Fibroblast of skin of back (primary cell): Measurements from ENCODE around the gene ZAP70.
A peak's percentile ranks its signal among the peaks of the same experiment; 100 is the strongest.
"Not testable (repeated sequence)": the region's sequence is repeated elsewhere in the genome, so short reads cannot be mapped to it uniquely, and the experiment has no call there.

ENCODE experiments used
- DNase-seq: peaks from one replicate; pipeline ENCODE4 v3.0.0-alpha.2; 2013

Gene ZAP70

DNA sequence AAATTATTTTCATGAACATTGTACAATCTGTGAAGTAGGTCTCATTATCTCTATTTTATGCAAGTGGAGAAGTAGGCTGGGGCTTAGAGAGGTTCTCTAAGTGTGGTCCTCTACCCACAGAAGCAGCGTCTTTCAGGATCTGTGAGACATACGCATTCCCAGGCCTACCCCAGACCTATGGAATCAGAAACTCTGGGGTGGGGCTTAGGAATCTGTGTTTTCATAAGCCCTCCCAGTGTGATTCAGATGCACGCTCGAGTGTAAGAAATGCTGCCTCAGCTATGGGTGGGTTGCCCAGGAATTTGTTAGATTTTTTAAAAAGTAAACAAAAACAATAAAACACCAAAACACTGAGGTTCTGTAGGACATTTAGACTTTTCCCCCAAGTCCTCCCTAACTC, 14.8 kb upstream of the ZAP70 start:
- DNase-seq = peak; percentile 6

DNA sequence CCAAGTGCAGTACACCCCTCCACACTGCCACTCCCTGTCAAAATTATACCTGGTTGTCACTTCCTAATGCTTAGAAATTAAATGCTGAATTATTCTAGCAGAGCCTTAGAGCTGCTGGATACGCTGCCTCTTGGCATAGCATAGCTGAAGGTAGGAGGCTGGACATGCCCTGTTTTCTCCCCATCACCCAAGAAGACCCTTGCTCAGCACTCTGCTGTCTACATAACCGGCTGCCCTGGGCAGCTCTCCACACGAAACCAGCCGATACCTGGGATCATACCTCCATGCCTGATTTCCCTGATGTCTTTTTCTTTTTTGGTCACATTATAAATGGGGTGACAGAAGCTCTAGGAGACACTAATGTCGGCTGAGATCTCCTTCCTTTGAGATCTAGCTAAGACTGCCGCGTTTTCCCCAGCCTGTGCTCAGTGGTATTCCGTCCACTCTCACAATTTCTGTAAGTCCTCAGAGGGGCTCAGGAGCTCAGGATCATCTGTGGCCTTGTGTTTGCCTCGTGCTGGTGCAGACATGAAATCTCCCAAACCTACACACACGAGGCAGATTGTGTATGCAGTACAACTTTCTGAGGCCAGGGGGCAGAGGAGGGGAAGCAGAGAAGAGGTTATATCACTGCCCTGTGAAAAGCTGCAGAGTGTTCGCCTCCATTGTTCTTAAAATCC, 13.5 kb upstream of the ZAP70 start:
- peak; percentile 51 for DNase-seq

DNA sequence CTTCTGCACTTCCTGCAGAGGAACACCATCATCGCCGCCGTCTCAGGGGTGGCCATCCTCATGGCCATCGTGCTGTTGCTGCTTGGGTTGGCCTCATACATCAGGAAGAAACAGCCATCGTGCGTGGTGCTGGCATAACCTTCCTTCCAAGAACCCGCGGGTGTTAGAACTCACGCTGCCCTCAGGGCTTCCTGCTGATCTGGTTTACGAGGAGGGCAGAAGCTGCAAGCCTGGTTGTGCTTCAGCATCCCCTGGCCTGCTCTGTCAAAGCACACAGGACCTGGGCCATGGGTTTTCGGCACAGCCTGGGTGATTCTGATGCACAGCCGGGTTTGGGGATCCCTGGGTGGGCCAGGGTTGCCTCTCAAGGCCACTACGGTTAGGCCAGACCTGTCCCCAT, 12.2 kb upstream of the ZAP70 start:
- no peak for DNase-seq

DNA sequence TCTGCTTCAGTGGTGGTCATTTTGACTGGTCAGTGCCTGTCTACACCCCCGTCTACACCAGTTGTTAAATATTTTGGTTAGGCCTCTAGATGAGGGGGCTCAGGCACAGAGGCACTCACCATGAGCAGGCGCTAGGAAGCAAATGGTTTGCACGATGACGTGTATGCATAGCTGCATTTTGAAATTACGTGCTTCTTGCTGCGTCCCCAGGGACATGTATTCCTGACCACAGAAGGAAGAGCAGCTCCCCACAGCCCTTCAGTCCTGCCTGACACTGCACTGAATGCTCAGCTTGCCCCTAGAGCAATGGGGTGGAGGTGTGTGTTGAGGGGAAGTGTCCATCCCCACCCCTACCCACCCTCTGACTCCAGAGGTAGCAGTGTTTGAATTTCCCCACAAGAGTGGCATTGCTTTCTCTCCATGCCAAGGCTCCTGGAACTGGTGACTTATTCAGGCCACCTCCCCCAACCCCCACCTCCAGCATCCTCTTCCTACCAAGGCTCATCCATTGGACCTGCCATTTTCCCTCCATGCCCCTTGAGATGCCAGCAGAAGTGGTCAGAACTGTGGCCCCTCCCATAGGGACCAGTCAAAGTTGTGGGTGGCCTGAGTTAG, 11.4 kb upstream of the ZAP70 start:
- DNase-seq = peak; percentile 38

DNA sequence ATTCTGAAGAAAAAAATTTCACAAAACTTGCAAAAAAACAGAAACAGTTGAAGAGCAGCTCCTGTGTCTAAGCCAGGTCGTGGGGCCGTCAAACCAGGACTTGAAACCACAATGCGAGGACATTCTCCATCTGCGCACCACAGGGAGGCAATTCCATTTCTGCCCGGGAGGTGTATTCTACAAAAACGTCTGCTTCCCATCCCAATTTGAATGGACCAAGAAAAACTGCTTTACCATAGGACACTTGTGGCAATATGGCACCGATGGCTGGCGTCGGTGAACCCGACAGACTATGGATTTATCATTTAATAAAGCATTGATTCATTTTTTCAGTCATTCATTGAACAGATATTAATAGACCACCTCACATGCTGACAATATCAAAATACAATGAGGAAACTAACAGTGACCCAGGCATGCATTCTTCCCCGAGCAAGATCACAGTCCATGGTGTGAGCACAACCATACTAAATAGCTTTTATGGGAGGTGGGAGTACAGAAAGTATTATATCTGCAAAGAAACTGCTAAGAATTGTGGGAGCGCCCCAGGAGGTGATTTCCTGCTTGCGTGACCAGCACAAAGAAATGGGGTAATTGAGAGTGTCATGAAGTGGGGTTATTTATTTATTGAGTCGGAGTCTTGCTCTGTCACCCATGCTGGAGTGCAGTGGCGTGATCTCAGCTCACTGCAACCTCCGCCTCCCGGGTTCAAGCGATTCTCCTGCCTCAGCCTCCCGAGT, 10.5 kb upstream of the ZAP70 start:
- no peak for DNase-seq

DNA sequence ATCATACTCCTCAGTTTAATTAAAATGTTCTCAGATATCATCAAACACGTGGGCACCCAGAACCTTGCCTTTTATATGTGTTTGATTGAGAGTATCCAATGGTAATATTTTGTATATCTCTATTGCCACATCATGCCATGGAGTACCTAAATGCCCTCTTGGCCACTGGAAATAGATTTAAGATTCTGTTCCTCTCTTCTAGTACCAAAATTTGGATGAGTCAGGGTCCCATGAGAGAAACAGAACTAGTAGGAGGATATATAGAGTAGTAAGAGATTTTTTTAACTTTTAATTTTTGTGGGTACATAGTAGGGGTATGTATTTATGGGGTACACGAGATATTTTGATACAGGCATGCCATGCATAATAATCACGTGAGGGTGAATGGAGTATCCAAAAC, 9.6 kb upstream of the ZAP70 start:
- no peak for DNase-seq

DNA sequence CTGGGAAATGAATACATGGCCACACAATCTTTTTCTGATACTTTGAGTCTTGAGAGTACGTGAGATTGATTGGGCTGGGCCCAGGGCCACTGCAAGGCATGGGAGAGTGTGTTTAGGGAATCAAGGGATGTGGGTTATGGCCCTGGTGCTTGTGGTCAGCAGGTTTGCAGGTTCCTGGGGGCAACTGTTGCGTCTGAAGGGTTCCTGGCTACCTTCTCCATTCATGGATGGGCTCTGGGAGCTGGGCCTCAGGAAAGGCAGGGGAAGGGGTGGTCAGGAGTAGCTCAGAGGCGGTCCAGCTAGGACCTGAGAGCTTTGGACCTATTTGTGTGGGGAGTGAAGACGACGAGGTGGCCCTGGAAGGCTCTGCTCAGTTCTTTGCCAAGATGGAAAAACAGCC, 8.4 kb upstream of the ZAP70 start:
- no peak for DNase-seq

DNA sequence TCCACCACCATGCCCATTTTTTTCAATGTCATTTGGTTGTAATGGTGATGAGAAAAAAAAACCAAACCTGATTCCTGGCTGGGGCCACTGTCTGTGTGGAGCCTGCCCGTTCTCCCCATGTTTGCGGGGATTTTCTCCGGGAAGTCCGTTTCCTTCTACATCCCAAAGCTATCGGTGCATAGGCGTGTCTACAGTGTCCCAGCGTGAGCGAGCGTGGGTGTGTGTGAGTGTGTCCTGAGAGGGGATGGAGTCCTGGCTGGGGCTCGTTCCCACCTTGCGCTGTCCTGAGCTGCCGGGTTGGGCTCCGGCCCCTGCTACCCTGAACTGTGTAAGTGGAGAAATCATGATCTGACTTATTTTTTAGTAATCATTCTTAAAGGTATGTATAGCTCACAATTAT, 7.3 kb upstream of the ZAP70 start:
- DNase-seq = no peak

DNA sequence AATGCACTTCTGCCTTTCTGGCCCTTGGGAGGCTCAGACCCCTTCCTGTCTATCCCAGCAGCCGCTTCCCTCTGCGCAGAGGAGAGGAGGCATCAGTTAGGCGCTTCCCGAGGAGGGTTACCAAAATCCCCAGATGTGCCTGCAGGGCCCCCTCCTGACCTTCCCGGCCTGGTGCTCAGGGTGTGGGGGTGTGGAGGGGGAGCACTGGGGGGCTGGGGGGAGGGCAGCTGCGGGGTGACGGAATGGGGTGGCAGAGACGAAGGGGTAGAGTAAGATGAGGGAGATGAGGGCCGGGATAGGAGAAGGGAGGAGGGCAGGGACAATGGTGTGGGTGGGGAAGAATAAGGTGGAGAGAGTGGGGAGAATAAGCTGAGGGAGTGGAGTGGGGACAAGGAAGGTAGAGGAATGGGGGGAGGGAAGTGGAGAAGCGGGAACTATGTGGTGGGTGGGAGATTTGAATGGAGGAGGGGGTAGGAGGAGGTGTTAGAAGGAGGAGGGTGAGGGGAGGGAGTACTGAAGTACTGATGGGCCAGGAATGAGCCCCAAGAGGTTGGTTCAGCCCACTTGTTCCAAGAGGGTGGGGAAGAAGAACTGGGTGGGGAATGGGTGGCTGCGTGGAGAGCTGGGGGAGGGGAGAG, 6.5 kb upstream of the ZAP70 start:
- no peak for DNase-seq

DNA sequence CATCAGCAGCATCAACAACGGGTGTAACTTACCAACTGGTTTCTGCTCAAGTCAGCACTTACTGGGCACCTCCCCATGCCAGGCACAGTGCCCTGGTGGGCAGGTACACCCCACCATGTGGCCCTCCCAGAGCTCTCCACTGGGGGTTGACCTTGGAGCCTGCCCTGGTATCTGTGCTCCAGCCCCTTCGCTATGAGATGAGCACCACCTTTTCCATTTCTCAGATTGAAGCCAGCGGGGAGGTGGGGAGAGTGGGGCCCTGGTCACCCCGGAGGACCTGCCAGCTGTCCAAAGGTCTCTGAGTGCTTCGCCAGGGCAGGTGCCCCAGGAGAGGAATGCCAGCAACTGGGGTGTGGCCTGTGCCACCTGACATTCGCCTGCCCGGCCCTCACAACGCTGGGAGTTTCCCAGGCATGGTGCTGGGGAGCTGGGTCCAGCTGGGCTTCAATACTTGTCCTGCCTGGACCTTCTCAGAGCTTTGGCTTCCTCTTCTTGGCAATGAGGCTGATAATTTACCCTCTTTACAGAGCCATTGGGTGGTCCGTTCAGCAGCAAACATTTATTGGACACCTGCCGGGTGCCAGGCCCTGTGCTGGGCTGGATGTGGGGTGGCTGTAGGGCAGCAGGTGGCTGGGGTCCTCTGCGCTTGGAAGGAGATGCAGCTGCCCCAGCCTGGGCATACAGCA, 5.9 kb upstream of the ZAP70 start:
- no peak for DNase-seq

DNA sequence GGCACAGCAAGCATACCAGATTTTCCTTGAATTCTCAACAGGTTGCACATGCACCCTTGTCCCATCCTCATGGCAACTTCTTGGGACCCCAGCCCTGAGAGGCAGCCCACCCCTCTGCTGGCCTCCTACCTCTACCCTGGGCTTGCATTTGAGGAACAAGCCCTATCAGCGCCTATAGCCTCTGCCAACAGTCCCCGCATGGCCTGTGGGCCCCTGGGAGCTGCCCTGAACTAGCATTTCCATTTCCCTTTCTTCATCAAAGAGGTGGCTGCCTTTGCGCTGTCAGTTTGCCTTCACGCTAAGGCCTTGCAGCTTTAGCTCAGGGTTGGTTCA, 5.4 kb upstream of the ZAP70 start:
- no peak for DNase-seq

DNA sequence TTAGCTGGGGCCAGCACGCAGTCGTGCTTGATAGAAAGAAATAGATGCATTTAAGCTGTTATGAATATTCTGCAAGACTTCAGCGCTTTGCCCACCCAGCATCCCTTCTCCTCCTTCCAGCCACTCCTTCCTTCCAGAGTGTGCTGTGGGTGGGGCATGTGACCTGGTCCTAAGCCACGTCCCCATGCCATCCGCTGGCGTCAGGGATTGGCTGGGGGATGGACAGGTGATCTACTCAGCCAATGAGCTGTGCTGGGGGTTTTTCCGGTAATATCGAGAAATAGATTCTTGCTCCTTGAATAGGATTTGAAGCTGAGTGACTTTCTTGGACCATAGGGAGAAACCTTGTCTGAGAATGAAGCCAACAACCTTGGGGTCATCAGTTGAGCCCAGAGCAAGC, 4.8 kb upstream of the ZAP70 start:
- no peak for DNase-seq

DNA sequence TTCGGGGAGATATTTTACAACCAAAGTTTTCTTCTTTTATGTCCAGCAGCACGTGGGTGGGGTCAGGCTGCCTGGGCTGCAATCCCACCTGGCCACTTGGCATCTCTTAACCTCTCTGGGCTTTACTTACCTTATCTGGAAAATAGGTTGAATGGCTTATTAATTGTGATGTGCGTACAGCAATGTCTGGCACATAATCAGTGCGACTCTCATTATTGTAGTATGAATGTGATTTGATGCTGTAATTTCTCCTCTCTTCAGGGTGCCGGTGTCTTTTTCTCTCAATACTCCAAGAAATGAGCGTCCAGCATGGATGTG, 2.0 kb upstream of the ZAP70 start:
- DNase-seq = no peak

DNA sequence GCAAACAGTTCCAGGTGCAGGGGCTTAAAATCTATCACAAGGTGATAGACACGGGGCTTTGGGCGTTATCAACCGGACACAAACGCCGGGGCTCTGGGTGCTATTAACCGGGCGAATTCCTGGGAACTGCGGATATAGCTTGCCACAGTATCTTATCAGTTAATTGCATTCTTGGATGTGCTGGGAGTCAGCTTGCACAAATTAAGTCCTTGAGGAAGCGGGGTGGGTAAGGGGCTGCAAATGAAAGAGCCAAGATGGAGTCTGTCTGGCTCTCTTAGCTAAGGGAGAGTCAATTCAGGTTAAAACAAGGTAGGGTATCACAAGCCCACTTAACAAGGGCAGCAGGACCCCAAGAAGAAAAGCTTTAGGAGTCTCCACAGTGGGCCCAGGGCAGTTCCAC, 1.2 kb upstream of the ZAP70 start:
- DNase-seq = not testable (repeated sequence)

DNA sequence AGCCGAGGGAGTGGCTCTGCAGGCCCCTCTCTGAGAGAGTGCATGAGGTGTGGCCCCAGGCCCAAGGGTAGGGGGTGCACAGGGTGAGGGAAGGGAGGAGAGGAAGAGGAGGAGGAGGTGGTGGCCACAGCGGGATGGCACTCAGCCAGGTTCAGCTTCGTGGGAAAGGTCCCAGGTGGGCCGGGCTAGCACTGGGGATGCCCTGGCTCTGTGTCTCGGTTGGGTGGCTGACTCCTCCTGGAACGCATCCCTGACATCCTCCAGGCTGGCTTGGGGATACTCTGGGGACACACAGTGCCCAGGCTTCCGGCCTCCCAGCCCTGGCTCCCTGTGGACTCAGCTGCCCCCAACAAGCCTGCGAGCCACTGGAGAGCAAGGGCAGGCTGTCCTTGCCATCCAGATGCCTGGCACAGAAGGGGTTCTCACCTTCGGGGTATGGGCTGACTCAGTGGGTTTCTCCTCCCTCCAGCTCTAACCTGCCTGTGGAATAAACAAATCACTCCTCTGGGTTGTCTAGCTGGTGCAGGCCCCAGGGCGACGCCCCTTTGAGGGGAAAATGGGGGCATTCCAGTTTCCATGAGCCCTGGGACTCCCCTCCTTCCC, 582 bp upstream of the ZAP70 start:
- DNase-seq = no peak

DNA sequence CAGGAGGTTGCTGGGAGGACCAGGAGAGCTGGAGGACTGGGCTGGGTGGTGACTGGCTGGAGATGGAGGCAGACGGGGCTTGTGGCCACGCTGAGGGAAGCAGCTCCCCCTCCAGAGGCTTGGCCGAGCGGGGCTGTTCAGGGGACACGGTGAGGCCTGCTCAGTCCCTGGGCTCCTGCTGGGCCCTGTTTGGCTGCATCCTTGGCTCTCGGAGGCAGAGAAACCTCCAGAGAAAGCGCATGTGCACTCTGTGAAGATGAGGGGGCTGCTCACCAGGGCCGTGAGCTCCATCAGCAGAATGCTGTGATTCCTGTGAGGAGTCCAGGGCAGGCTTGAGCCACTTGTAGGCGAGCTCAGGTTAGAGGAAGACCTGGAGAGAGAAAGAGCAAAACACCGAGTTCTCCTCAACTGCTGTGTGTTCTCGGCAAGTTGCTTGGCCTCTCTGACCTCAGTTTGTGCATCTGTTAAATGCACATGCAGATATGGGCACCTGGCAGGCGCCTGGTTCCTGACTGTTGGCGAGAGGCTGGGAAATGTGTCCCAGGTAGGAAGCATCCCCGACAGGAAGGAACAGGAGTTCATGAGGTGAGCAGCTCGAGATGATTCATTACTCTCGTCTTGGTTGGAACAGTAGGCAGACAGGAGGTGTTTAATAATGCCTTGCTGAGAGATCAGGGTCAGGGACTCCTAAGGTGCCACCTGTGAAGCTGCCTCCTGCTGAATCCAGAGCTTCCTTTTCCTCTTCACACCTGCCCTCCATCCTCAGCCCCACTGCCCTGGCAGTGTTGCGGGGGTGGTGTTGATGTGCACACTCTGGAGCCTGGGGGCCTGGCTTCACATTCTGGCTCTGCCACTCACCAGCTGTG, 941 bp downstream of the ZAP70 start:
- no peak for DNase-seq

DNA sequence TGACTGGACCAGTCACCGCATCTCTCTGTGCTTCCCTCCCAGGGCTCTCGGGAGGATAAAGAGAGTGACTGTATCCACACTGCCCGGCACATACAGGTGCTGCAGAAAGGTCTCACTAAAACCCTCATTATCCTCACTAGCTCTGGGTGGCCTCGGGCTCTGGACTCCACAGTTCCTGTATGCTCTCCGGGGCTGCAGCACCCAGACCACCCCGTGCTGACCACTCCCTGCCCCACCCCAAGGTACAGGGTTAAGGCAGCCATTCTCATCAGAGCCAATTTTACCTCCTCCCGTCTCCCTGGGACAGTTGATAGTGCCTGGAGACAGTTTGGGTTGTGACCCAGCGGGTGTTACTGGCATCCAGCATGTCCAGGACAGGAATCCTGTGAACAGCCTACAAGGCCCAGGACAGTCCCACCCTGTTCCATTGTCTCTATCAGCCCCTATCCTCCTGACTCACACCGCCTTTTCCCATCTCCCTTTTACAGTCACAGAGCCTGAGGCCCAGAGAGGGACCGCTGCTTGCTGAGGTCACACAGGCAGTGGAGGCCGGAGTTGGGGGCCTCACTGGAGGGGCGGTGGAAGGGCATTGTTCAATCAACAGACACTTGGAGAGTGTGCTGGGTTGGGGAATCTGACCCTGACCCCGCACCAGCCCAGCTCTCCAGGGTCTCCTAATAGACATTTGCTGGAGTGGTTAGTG, 1.7 kb downstream of the ZAP70 start:
- no peak for DNase-seq

DNA sequence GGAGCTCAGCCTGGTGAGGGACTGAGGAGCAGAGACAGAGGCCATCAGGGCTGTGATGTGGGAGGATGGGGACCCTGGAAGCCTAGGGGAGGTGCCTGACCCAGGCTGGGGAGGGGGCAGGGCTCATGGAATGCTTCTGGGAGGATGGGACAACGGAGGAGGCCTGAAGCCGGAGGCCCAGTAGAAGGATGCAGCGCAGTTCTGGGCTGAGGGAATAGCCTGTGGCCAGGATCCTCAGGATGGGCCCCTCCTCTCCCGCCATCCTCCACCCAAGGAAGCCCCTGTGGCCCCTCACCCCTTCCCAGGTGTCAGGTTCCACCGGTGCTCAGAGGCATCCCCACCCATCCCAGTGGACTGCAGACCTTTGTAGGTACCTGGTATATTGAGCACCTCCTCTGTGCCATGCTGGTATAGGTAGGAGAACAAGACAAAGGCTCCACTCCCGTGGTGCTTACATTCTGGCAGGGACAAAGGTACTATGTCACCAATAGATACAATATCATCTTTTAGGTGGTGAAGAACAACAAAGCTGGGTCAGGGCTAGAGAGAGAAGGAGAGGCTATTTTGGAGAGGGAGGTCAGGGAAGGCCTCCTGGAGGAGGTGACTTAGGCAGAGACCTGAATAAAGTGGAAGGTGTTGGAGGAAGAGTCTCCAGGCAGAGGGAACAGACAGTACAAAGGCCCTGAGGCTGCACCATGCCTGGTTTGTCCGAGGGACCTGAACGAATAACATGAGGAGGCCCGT, 2.7 kb downstream of the ZAP70 start:
- no peak for DNase-seq

DNA sequence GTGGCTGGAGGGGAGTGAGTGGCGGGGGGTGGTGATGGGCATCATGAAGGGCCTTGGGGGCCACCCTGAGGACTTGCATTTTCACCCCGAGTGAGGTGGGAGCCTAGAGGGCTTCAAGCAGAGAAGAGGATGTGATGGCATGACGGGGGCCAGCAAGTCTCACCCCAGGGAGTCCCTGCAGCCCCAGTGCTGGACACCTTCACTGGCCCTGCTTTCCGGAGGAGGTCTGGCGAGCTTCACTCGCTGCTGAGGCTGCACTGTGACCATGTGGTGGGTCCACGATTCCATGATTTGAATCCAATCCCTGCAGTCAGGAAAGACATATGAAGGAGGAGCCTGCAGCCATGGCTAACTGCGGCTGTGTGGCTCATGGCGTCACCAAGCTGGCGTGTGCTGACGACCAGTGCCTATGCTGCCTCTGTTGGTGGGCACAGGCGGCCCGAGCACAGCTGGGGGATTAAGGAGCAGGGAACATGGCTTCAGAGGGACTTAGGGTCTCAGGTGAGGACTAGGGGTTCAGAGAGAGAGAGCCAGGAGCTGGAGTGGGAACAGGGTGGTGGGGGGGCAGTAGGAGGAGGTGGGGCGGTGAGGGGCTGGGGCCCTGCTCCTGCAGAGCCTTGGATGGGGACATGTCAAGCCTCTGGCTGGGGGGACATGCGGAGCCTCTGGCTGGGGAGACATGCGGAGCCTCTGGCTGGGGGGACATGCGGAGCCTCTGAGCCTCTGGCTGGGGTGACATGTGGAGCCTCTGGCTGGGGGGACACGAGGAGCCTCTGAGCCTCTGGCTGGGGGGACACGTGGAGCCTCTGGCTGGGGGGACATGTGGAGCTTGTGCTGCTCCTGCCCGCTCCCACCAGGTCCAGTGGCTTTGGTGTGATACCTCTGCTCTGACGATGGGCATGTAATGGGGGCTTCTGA, 3.6 kb downstream of the ZAP70 start:
- DNase-seq = no peak
